Stimulated activated CD8-positive, alpha-beta memory T cell treated with anti-CD3 and anti-CD28 coated beads, Interleukin-12 subunit alpha, Interleukin-12 subunit beta, amount 100 ng/mL, for 24 hours (primary cell): ENCODE measurements around the gene ANKDD1B.

ENCODE experiments used
- DNase-seq: peaks from one replicate; pipeline ENCODE4 v3.0.0-alpha.2; 2020; ENCODE audit errors: extremely low read depth

Gene ANKDD1B

DNA sequence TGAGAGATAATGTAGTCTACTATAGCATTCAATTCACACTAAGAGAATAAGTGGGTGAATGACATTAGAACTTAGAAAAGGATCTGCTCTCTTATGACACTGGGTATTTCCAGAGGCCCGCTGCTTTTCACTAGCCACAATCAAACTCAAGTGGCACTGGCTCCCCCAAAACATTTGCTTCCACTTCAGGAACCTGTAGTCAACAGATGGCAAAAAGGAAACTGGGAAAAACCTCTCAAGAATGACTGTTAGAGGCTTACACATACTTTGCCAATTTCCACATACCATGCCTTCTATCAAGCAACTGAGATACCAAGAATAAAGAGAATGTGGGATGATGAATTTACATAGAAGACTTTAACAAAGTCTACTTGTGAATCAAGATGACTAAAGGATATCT lies 94.8 kb downstream of the ANKDD1B start:
- no peak for DNase-seq

- no peak for DNase-seq
Measured at GRCh38 chr5:75706775-75707174, 95.5 kb downstream of the ANKDD1B start.

- no peak for DNase-seq
Measured at GRCh38 chr5:75707911-75708509, 96.8 kb downstream of the ANKDD1B start.

GRCh38 chr5:75710637-75711036 lies 99.4 kb downstream of the ANKDD1B start:
- no peak for DNase-seq

- DNase-seq, result no peak
Measured at GRCh38 chr5:75711151-75711550, 99.9 kb downstream of the ANKDD1B start.

DNA sequence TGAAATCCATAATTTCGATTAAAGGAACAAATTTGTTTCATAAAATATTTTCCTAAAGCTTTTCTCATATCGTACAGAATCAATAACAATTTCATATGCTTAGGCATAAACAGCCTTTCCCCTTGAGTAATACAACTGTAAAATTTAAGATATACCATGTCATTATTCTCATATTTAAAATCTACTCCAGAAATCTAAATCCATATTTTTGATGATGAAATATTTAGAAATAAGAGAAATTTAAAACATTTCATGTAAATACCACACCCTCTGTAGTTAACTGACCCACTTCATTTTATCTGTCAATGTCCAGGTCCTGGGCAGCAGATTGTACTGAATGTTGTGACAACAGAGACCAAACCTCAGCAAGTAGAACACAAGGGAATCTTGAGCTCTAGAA lies 100.8 kb downstream of the ANKDD1B start:
- no peak for DNase-seq

DNA sequence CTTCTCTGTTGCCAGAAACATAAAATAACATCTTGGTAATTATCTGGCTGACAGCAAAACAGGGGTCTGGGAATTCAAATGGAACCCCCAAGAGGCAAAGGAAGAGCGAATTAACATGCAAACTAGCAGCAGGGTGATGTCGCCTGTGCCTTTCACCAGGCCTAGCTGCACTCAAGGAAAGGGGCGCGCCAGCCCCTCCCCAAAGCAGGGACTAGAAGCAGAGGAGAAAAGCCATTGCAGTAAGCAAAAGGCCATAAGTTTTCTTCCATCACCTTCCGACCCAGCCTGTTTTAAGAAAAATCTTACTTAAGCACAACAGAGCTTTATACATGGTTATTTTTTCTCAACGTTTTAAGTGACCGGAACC lies 105.4 kb downstream of the ANKDD1B start:
- no peak for DNase-seq

DNA sequence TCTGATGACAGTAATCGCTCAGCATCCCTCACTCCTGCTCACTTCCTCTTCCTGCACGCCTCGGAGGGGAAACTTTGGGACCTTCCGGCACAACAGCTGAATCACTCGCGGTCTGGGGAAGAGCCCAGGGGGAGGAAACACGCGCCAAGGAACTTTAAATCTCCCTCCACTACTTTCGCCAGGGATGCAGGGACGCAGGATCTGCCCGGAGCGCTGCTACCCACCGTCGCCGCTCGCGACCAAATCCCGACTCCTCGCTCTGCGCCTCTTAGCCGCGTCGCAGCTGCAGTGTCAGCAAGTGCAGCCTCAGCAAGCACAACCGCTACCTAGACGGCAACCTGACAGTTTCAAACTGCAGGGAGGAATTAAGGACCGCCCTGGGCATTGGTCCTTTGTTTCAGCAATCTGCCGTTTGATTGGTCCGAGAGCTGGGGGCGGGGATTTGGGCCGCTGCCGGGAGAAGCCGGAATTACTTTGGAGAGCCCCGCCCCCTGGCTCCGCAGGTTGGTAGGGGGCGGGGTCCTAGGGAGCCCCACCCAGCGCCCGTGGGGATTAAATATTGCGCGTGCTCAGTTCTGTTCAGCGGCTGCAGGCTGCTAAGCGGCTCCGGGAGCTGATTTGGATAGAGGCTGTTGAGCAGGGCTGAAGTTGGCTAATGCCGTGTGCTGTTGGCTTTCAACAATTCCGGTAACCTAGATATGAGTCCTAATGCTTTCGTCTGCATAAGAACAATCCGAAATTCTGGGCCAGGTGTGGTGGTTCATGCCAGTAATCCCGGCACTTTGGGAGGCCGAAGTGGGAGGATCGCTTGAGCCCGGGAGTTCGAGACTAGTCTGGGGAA lies 106.0 kb downstream of the ANKDD1B start, which contains the start of gene POC5:
Gene POC5, minus strand, starts transcription at position 356 of the 841 bp plus-strand sequence. CDS start 4,500 bp downstream, outside the sequence.
- DNase-seq, result peak; percentile 98

- no peak for DNase-seq
Measured at GRCh38 chr5:75720882-75721281, 109.6 kb downstream of the ANKDD1B start.
